ENCODE results near the gene TCF12.
"Not testable (repeated sequence)": the region's sequence is repeated elsewhere in the genome, so short reads cannot be mapped to it uniquely, and the experiment has no call there.

The TCF12 gene

DNA sequence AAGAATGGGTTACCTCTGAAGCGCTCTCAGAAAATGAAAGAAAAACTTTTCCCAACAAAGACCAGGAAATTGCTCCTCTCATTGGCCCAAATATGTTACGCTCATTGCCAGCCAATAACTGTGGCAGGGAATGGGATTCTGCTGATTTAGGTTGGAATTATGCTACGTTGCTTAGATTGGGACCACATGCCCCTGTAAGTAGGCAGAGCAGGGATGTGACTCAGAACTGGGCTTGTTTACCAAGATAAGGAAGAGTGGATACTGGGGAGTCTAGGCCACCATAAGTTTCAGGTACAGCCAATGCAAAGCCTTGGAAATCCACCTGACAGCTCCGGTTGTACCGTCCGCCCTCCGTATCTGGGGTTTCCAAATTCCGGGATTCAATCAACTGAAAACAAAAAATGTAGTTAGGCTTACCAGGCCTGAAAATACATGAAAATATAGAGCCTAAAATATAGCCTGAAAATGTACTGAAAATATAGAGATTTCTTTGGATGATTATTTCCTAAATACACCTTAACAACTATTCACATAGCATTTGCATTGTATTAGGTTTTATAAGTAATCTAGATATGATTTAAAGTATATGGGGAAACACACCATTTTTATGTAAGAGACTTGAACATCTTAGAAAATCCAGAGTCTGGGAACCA, 1.5 kb upstream of the TCF12 start:
- no peak for DNase-seq (ENCODE audit: low read depth in 2 of 2)

- DNase-seq (ENCODE audit: low read depth in 2 of 2) = no peak
Measured at GRCh38 chr15:56917652-56918045, 795 bp upstream of the TCF12 start.

DNA sequence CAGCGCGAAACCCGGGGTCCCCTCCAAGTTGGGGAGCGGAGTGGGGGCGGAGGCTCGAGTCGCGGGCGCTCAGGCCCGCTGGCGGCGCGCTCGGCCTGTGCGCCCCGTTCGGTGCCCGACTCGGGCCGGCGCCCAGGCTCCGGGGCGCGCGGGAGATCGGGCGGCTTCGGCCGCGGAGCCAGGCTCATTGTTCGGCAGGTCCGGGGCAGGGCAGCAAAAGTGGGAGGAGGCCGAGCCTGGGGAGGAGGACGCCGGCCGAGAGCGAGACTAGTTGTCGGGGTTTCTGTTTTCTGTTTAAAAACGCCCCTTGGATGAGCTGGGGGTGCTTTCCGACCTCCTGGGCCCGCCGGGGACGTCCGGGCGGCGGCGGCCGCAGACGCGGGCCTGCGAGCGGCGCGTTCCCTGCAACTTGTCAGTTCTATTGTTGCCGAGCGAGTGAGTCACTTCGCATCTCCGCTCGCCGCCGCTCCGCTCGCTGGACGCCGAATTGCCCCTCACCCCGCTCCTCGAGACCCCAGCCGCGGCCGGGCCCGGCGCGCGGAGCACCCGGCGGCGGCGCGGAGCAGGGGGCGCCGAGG, 676 bp downstream of the TCF12 start:
- DNase-seq (ENCODE audit: low read depth in 2 of 2) = peak in 1 of 2 donors; percentile 29

DNA sequence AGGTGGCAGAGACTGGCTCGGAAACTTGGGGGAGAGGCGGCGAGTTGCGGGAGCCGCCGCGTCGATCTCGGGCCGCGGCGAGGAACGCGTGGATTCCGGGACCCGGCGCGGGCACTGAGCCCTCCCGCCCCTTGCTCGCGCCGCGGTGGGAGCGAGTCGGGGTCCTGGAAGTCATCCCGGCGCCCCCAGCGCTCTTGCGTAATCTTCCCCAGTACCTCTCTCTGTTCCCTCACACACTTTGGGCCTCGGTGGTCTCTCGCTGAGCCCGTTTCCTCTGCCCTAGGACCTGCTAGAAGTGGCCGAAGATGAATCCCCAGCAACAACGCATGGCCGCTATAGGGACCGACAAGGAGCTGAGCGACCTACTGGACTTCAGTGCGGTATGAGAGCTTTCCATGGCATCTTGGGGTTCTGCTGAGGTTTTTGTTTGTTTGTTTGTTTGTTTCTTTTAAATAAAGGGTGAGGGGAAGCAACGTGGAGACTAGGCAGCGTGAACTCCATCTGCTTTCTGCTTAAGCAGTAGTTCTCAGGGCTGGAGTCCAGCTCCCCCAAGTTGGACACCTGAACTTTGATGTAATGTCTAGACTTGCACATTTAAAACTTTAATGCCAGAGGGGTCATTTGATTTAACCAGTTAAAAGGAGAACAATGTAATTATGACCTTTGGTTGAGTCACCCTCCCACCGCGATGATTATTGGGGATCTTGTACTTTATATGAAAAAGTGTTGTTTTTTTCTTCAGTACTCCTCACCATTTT, 1.3 kb downstream of the TCF12 start:
- DNase-seq (ENCODE audit: low read depth in 2 of 2) = no peak

DNA sequence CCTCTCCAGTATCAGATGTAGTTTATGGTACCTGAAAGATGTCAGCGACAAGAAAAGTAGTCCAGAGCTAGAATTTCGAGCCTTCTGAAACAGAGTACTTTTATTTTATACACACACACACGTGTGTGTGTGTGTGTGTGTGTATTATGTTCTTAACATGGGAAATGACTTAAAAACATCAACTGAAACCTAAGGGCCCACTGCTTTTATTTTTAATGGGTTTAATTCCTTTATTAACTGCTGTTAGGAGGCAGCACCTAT, 1.9 kb downstream of the TCF12 start:
- DNase-seq (ENCODE audit: low read depth in 2 of 2) = no peak

DNA sequence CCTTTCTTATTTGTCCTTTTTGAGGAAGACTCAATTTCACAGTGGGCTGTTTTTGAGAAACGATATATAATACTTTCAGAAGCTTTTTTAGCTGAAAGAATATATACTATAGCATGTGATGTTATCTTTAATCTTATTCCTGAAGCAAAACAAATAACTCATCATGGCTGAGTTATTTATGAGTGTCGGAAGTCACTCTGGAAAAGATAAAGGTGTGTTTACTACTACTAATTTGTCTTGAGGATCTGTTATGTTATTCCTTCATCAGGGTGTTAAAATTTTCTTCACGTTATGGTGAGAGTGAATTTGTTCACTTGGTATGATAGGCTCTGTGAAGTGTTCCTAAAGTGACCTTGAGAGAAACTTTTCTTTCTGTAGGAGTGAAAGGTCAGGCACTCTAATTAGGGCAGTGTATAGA, 4.7 kb downstream of the TCF12 start:
- DNase-seq (ENCODE audit: low read depth in 2 of 2) = no peak

DNA sequence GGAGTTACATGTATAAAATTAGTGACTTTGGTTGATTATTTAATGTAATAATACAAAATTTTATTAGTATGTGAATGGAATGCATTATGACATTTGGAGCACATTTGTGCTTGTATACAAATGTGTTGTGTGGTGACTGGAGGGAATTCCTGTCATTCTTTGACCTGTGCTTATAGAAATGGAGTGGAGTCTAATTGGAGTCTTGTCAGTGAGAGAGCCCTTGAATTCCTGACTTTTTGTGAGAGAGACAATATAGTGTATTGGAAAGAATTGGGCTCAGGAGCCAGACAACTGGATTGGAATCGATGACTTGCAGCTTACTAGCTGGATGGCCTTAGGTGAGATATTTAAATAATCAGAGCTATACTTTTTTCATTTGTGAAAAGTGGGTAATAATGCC, 9.4 kb downstream of the TCF12 start:
- no peak for DNase-seq (ENCODE audit: low read depth in 2 of 2)

GRCh38 chr15:56929399-56929798, 11.0 kb downstream of the TCF12 start:
- no peak for DNase-seq (ENCODE audit: low read depth in 2 of 2)

GRCh38 chr15:56929933-56930332, 11.5 kb downstream of the TCF12 start:
- no peak for DNase-seq (ENCODE audit: low read depth in 2 of 2)

DNA sequence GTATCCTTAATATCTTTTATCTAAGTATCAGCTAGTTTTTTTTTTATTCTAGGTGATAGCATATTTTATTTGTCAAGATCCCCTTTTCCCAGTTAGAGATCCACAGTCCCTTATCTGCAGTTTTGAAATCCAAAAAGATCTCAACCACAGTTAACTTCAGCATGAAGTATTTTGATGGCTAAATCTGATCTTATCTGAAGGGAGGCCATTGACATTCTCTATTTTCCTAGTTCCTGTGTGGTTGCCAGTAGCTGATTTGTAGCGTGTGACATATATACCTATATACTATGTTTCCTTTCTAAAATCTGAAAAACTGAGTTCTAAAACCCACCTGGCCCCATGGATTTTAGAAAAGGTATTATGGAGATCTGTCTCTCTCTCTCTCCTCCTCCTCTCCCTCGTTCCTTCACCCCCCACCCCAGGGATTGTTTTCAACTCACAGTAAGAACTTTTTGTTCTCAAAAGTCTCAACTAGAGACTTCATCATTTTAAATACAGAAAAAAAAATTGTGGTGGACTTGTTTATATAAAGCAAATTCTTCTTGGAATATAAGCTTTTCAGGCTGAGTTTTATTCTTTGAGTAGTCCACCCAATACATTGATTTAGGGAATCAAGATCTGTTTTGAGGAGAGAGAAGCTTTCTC, 12.3 kb downstream of the TCF12 start:
- DNase-seq (ENCODE audit: low read depth in 2 of 2) = no peak

DNA sequence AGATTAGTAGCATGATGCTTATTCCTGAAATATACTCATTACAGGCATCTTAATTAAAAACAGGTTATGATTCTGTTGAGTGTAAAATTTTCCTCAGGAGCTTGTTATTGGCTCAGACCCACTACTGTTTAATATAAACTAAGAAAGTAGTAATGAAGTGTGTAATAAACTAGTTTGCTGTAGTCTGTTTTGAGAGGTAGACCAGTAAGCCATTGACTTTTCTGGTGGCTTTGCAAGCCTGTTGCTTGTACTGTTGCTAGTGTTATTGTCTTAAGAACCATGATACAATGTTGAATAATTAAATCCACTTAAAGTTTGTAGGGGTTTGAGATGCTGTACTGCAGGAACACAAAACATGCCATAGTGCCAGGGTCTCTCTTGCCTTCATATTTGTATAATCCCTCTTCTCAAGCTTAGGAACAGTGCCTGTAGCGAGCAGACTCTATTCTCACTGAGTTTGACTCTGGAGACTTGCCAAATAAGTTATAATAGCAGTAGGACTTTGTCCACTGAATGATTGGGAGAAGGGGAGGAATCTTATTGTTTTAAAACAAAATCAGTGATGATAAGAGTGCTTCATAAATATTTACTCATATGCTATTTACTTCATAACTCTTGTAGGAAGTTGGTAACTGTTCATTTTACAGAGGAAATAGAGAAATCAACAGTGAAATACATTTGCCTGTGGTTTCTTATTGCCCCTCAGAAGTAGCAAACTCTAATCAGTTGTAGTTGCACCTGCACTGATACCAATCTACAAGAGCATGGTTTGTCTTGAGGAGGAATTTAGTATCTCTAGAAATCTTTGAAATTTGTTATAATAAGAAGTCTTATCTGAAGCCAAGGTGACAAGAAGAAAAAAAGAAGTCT, 13.4 kb downstream of the TCF12 start:
- no peak for DNase-seq (ENCODE audit: low read depth in 2 of 2)

GRCh38 chr15:56932509-56932868, 14.0 kb downstream of the TCF12 start:
- DNase-seq (ENCODE audit: low read depth in 2 of 2) = not testable (repeated sequence)

DNA sequence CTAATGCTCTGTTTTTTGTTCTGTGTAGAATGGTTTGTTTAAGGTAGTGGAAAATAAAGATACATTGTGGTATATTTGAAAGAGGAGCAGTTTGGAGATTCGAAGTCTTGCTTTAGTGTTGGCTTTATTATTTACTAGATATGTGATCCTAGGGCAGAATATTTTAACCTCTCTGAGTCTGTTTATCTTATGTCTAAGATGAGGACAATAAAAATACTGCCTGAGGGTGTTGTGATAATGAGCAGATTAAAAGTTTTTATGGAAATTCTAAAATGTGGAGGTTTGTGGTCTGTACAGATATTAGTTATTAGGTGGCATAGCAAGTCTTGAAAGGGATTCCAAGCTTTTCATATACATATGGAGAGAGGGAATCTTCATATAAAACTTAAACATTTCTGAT, 15.0 kb downstream of the TCF12 start:
- DNase-seq (ENCODE audit: low read depth in 2 of 2) = no peak

GRCh38 chr15:56933811-56934210, 15.4 kb downstream of the TCF12 start:
- DNase-seq (ENCODE audit: low read depth in 2 of 2) = no peak

DNA sequence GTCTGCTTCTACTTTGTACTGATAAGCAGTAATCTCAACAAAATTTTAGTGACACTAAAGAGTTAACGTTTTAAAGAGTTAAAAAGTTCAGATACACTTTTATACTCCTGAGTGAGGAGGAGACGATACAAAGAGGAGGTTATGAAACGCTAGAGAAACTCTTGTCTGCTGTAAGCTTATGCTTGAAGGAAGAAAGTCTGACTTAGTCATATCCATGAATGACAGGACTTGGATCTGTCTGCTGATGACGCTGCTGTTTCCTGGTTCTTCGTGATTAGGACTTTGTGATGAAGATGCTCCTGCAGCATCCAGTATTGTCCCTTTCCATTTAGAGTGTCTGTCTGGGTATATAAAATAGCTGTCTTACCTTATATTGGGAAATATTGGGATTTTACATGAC, 15.8 kb downstream of the TCF12 start:
- DNase-seq (ENCODE audit: low read depth in 2 of 2) = no peak

GRCh38 chr15:56936929-56937328, 18.5 kb downstream of the TCF12 start:
- DNase-seq (ENCODE audit: low read depth in 2 of 2) = no peak

GRCh38 chr15:56939257-56939656, 20.8 kb downstream of the TCF12 start:
- DNase-seq (ENCODE audit: low read depth in 2 of 2) = no peak

GRCh38 chr15:56940388-56940787, 21.9 kb downstream of the TCF12 start:
- DNase-seq (ENCODE audit: low read depth in 2 of 2) = no peak

GRCh38 chr15:56942118-56942517, 23.7 kb downstream of the TCF12 start:
- DNase-seq (ENCODE audit: low read depth in 2 of 2) = no peak

DNA sequence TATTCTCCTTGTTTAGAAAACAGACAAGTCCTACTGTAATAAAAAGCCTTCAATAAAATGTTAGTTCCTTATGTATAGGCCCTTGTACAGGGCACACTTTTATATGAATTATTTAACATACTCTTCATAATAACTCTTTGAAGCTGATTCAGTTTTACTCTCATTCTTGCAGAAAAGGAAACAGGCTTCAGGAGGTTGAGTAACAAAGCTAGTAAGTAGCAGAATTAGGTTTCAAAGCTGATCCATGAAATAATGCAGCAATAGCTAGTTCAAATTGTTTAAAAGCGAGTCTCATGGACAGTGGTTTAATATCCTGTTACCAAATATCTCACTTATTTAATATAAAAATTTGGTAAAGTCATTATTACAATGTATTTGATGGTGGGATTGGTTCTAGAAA, 25.0 kb downstream of the TCF12 start:
- DNase-seq (ENCODE audit: low read depth in 2 of 2) = no peak

DNA sequence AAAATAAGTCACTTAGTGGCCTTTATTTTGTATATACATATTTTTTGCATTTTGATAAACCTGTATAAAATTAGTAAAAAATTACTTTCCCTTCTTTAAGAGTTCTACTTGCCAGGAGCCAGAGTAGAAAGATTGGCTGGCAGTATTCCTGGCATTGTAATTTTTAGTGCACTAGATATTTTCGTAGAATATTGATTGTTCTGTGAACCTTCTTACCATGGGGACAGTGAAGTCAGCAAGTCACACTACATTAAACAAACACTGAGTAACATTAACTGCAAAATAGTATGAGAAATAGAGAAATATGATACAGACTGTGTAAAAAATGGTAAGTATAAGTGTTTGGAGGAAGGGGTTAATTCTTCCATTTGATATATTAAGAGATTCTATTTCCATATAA, 26.0 kb downstream of the TCF12 start:
- DNase-seq (ENCODE audit: low read depth in 2 of 2) = no peak

DNA sequence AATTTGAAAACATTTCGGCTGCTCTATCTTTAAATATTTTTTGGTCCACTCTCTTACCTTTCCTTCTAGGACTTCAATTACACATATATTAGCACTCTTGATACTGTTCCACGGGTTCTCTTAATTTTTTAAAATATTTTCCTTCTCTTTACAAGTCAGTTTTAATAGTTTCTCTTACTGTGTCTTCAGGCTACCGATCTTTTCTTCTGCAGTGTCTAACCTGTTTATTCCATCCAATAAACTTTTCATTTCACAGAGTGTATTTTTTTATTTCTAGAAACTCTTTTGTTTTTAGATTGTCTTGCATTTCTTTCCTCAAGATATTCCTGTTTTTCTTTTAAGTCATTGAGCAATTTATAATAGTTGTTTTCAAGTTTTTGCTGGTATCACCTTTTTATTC, 27.7 kb downstream of the TCF12 start:
- no peak for DNase-seq (ENCODE audit: low read depth in 2 of 2)
